ENCODE data around the gene HGFAC. TPM values are rescaled to one million over a fixed set of nuclear protein-coding genes. Genes with fewer than 3 reads are reported as not detected.

The HGFAC gene
- total and polyA plus RNA-seq, 2 of the 13 experiments (the other 11 are each of a cell fraction or from before 2014, with no cell fraction given): 8.5 to 63.6 TPM

DNA sequence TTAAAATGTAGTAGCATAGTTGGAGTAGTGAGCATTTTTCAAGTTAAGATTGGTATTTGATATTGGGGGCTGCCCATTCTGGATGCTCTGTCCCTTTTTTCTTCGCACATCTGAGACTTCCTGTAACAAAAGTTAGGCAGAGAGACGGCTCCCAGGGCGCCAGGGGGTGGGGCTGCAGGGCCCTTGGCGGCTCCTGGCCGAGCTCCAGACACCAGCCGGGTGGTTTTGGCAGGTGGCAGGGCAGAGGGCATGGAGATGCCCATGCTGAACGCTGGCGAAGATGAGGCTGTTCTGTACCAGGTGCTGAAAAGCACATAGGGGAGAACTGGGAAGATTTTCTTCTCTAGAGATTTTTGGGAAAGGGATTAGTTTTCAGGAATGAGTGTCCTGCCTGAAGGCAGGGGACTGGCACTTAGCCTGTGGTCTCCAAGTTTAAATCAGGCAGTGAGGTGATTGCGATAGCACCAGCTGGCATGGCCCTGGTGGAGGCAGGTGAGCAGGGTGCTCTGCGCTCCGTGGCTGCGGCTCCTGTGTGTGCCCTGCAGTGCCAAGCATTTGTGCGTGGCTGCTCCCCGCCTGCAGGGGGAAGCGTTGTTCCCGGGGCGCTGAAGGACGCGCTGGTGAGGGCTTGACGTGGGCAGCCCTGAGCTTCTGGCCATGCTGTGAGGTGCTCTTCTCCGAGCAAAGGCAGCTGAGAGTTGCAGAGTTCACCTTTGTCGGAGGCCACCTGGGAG lies 23.6 kb upstream of the HGFAC start (continued):
- TF ChIP-seq, protein P1, sequence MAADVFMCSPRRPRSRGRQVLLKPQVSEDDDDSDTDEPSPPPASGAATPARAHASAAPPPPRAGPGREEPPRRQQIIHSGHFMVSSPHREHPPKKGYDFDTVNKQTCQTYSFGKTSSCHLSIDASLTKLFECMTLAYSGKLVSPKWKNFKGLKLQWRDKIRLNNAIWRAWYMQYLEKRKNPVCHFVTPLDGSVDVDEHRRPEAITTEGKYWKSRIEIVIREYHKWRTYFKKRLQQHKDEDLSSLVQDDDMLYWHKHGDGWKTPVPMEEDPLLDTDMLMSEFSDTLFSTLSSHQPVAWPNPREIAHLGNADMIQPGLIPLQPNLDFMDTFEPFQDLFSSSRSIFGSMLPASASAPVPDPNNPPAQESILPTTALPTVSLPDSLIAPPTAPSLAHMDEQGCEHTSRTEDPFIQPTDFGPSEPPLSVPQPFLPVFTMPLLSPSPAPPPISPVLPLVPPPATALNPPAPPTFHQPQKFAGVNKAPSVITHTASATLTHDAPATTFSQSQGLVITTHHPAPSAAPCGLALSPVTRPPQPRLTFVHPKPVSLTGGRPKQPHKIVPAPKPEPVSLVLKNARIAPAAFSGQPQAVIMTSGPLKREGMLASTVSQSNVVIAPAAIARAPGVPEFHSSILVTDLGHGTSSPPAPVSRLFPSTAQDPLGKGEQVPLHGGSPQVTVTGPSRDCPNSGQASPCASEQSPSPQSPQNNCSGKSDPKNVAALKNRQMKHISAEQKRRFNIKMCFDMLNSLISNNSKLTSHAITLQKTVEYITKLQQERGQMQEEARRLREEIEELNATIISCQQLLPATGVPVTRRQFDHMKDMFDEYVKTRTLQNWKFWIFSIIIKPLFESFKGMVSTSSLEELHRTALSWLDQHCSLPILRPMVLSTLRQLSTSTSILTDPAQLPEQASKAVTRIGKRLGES (CRISPR knock-in tag; IDR thresholded peaks at IDR 0.05; ENCODE audit: borderline replicate concordance): no peak
- TF ChIP-seq, protein P2, sequence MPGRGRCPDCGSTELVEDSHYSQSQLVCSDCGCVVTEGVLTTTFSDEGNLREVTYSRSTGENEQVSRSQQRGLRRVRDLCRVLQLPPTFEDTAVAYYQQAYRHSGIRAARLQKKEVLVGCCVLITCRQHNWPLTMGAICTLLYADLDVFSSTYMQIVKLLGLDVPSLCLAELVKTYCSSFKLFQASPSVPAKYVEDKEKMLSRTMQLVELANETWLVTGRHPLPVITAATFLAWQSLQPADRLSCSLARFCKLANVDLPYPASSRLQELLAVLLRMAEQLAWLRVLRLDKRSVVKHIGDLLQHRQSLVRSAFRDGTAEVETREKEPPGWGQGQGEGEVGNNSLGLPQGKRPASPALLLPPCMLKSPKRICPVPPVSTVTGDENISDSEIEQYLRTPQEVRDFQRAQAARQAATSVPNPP (CRISPR knock-in tag; IDR thresholded peaks at IDR 0.05): no peak
- TF ChIP-seq, protein P3, sequence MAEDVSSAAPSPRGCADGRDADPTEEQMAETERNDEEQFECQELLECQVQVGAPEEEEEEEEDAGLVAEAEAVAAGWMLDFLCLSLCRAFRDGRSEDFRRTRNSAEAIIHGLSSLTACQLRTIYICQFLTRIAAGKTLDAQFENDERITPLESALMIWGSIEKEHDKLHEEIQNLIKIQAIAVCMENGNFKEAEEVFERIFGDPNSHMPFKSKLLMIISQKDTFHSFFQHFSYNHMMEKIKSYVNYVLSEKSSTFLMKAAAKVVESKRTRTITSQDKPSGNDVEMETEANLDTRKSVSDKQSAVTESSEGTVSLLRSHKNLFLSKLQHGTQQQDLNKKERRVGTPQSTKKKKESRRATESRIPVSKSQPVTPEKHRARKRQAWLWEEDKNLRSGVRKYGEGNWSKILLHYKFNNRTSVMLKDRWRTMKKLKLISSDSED (CRISPR knock-in tag; IDR thresholded peaks at IDR 0.05): no peak
- TF ChIP-seq, protein P4, sequence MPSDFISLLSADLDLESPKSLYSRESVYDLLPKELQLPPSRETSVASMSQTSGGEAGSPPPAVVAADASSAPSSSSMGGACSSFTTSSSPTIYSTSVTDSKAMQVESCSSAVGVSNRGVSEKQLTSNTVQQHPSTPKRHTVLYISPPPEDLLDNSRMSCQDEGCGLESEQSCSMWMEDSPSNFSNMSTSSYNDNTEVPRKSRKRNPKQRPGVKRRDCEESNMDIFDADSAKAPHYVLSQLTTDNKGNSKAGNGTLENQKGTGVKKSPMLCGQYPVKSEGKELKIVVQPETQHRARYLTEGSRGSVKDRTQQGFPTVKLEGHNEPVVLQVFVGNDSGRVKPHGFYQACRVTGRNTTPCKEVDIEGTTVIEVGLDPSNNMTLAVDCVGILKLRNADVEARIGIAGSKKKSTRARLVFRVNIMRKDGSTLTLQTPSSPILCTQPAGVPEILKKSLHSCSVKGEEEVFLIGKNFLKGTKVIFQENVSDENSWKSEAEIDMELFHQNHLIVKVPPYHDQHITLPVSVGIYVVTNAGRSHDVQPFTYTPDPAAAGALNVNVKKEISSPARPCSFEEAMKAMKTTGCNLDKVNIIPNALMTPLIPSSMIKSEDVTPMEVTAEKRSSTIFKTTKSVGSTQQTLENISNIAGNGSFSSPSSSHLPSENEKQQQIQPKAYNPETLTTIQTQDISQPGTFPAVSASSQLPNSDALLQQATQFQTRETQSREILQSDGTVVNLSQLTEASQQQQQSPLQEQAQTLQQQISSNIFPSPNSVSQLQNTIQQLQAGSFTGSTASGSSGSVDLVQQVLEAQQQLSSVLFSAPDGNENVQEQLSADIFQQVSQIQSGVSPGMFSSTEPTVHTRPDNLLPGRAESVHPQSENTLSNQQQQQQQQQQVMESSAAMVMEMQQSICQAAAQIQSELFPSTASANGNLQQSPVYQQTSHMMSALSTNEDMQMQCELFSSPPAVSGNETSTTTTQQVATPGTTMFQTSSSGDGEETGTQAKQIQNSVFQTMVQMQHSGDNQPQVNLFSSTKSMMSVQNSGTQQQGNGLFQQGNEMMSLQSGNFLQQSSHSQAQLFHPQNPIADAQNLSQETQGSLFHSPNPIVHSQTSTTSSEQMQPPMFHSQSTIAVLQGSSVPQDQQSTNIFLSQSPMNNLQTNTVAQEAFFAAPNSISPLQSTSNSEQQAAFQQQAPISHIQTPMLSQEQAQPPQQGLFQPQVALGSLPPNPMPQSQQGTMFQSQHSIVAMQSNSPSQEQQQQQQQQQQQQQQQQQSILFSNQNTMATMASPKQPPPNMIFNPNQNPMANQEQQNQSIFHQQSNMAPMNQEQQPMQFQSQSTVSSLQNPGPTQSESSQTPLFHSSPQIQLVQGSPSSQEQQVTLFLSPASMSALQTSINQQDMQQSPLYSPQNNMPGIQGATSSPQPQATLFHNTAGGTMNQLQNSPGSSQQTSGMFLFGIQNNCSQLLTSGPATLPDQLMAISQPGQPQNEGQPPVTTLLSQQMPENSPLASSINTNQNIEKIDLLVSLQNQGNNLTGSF (CRISPR knock-in tag; IDR thresholded peaks at IDR 0.05): no peak
- TF ChIP-seq TAF1 (CRISPR knock-in tag; IDR thresholded peaks at IDR 0.05) (no peak), TMF1 (CRISPR knock-in tag; IDR thresholded peaks at IDR 0.05; ENCODE audit: low read depth) (no peak)
- TF ChIP-seq, protein P5, sequence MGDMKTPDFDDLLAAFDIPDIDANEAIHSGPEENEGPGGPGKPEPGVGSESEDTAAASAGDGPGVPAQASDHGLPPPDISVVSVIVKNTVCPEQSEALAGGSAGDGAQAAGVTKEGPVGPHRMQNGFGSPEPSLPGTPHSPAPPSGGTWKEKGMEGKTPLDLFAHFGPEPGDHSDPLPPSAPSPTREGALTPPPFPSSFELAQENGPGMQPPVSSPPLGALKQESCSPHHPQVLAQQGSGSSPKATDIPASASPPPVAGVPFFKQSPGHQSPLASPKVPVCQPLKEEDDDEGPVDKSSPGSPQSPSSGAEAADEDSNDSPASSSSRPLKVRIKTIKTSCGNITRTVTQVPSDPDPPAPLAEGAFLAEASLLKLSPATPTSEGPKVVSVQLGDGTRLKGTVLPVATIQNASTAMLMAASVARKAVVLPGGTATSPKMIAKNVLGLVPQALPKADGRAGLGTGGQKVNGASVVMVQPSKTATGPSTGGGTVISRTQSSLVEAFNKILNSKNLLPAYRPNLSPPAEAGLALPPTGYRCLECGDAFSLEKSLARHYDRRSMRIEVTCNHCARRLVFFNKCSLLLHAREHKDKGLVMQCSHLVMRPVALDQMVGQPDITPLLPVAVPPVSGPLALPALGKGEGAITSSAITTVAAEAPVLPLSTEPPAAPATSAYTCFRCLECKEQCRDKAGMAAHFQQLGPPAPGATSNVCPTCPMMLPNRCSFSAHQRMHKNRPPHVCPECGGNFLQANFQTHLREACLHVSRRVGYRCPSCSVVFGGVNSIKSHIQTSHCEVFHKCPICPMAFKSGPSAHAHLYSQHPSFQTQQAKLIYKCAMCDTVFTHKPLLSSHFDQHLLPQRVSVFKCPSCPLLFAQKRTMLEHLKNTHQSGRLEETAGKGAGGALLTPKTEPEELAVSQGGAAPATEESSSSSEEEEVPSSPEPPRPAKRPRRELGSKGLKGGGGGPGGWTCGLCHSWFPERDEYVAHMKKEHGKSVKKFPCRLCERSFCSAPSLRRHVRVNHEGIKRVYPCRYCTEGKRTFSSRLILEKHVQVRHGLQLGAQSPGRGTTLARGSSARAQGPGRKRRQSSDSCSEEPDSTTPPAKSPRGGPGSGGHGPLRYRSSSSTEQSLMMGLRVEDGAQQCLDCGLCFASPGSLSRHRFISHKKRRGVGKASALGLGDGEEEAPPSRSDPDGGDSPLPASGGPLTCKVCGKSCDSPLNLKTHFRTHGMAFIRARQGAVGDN (CRISPR knock-in tag; IDR thresholded peaks at IDR 0.05): peak; percentile 42
- TF ChIP-seq, protein P6, sequence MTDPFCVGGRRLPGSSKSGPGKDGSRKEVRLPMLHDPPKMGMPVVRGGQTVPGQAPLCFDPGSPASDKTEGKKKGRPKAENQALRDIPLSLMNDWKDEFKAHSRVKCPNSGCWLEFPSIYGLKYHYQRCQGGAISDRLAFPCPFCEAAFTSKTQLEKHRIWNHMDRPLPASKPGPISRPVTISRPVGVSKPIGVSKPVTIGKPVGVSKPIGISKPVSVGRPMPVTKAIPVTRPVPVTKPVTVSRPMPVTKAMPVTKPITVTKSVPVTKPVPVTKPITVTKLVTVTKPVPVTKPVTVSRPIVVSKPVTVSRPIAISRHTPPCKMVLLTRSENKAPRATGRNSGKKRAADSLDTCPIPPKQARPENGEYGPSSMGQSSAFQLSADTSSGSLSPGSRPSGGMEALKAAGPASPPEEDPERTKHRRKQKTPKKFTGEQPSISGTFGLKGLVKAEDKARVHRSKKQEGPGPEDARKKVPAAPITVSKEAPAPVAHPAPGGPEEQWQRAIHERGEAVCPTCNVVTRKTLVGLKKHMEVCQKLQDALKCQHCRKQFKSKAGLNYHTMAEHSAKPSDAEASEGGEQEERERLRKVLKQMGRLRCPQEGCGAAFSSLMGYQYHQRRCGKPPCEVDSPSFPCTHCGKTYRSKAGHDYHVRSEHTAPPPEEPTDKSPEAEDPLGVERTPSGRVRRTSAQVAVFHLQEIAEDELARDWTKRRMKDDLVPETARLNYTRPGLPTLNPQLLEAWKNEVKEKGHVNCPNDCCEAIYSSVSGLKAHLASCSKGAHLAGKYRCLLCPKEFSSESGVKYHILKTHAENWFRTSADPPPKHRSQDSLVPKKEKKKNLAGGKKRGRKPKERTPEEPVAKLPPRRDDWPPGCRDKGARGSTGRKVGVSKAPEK (CRISPR knock-in tag; IDR thresholded peaks at IDR 0.05; ENCODE audit: borderline replicate concordance): no peak

All from HepG2 (cell line).